Occipital lobe (tissue), 2 donors: Measurements from ENCODE around the gene RPGRIP1L. TPM values are rescaled to one million over a fixed set of nuclear protein-coding genes. Genes with fewer than 3 reads are reported as not detected.

Experiments used
- DNase-seq: peaks from one replicate; lab custom pipeline; 2025; lab: John Stamatoyannopoulos, UW
- total RNA-seq: library from RNA; depleted of rRNA; stranded (reverse); fragments of >200 nt; gene quantifications from one replicate; pipeline ENCODE4 v1.2.3, GENCODE V29; 2014

RPGRIP1L gene
- total RNA-seq, 1 donor from 2014 or later, result 23.6 TPM

- no peak for DNase-seq
These were observed 97.7 kb downstream of the RPGRIP1L start for GRCh38 chr16:53605831-53606400.

GRCh38 chr16:53605356-53605755 lies 98.3 kb downstream of the RPGRIP1L start:
- DNase-seq, result no peak

GRCh38 chr16:53601961-53602360 lies 101.7 kb downstream of the RPGRIP1L start:
- DNase-seq, result no peak

- no peak for DNase-seq
These were observed 103.0 kb downstream of the RPGRIP1L start for GRCh38 chr16:53600616-53601015.

- no peak for DNase-seq
These were observed 103.5 kb downstream of the RPGRIP1L start for GRCh38 chr16:53600126-53600525.

GRCh38 chr16:53599548-53599947 lies 104.1 kb downstream of the RPGRIP1L start:
- DNase-seq, result no peak

GRCh38 chr16:53598511-53599275 lies 105.0 kb downstream of the RPGRIP1L start:
- DNase-seq, result no peak

- no peak for DNase-seq
These were observed 105.9 kb downstream of the RPGRIP1L start for GRCh38 chr16:53597776-53598175.

GRCh38 chr16:53588081-53588648 lies 115.5 kb downstream of the RPGRIP1L start:
- DNase-seq, result no peak

GRCh38 chr16:53583401-53583800 lies 120.3 kb downstream of the RPGRIP1L start:
- no peak for DNase-seq

- DNase-seq, result no peak
These were observed 121.9 kb downstream of the RPGRIP1L start for GRCh38 chr16:53581784-53582183.

GRCh38 chr16:53580038-53580802 lies 123.4 kb downstream of the RPGRIP1L start:
- no peak for DNase-seq

- no peak for DNase-seq
These were observed 126.8 kb downstream of the RPGRIP1L start for GRCh38 chr16:53576904-53577303.

GRCh38 chr16:53576210-53576609 lies 127.4 kb downstream of the RPGRIP1L start:
- no peak for DNase-seq

- no peak for DNase-seq
These were observed 131.9 kb downstream of the RPGRIP1L start for GRCh38 chr16:53571763-53572162.

GRCh38 chr16:53566552-53567245 lies 137.0 kb downstream of the RPGRIP1L start:
- DNase-seq, result no peak

- DNase-seq, result no peak
These were observed 138.3 kb downstream of the RPGRIP1L start for GRCh38 chr16:53565296-53565863.

GRCh38 chr16:53563426-53563825 lies 140.2 kb downstream of the RPGRIP1L start:
- DNase-seq, result no peak

- DNase-seq, result no peak
These were observed 142.4 kb downstream of the RPGRIP1L start for GRCh38 chr16:53561101-53561888.

- DNase-seq, result no peak
These were observed 144.2 kb downstream of the RPGRIP1L start for GRCh38 chr16:53559270-53559951.
